NT2/D1 (cell line): ENCODE data around the gene KCNE1.

ENCODE experiments used
- DNase-seq: peaks from one replicate; pipeline ENCODE4 v3.0.0-alpha.2; 2011; ENCODE audit warnings: low read depth, low spot score
- H3K27me3 ChIP-seq: 2 replicates; pipeline ENCODE4 v1.6.0; 2011; ENCODE audit warnings: mild to moderate bottlenecking; ENCODE audit not compliant: insufficient read length, insufficient read depth
- H3K36me3 ChIP-seq: 2 replicates; pipeline ENCODE4 v1.6.1; 2011; ENCODE audit warnings: mild to moderate bottlenecking, low read length, mixed read lengths; ENCODE audit not compliant: insufficient read depth, insufficient read length
- H3K4me1 ChIP-seq: 2 replicates; pipeline ENCODE4 v1.5.1; 2011; ENCODE audit not compliant: insufficient read depth, insufficient read length
- H3K4me3 ChIP-seq: 2 replicates; pipeline ENCODE4 v1.5.1; 2011; ENCODE audit warnings: low read depth; ENCODE audit not compliant: insufficient read length
- H3K9ac ChIP-seq: 2 replicates; pipeline ENCODE4 v1.6.0; 2011; ENCODE audit warnings: low read depth; ENCODE audit not compliant: insufficient read length
- H3K9me3 ChIP-seq: 2 replicates; pipeline ENCODE4 v1.5.1; 2011; ENCODE audit warnings: mild to moderate bottlenecking, low read length; ENCODE audit not compliant: insufficient read depth
- SUZ12 ChIP-seq: IDR thresholded peaks from 2 replicates; pipeline ENCODE4 v1.6.1; 2011; ENCODE audit not compliant: insufficient read length, insufficient read depth; ENCODE audit errors: extremely low read depth
- YY1 ChIP-seq: IDR thresholded peaks from 2 replicates; pipeline ENCODE4 v1.6.1; 2011; ENCODE audit not compliant: insufficient read length, insufficient read depth
- ZNF274 ChIP-seq: IDR thresholded peaks from 2 replicates; pipeline ENCODE4 v1.6.1; 2011; ENCODE audit warnings: mild to moderate bottlenecking, low read depth, low read length

KCNE1 gene

DNA sequence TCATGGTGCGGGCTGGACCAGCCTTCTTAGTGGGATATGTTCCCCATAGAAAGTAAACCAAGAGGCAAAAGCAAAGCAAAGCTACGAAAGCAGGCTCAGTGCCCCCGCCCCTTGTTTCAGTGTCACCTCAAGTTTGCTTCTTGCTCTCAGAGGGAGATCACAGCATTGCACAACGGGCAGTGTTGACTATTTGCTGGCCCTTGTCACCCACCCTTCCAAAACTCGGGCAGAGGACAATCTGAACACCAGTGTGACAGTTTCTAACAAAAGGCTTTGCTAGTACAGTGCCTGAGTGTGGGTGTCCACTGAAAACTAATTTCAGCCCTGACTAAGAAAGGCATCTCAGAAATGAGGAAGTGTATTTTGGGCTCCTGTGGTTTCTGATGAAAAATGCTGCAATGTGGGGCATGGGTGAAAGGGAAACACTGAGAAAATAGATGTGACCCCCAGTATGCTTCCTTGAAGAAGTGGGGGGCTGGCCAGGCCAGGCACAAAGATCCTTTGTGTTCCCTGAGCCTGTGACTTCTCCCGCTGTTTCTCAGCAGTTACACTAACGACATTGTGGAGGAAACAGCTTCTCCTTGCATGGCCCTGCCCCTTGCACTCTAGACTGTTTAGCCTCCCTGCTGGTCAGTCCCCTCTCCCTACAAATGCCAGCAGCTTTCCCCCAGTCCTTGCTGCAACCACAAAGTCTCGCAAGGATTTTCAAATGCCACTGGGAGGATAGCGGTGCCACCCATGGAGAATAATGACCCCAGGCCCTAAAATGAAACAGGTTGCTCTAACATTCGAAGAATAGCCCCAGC lies 33.3 kb upstream of the KCNE1 start:
- peaks cover 8% of the 10 kb centered on the region for H3K4me1 ChIP-seq

GRCh38 chr21:34544032-34544496 lies 32.1 kb upstream of the KCNE1 start:
- Histone ChIP-seq H3K27me3 (no peaks in the 10 kb centered on the region), H3K36me3 (no peaks in the 10 kb centered on the region), H3K9me3 (peaks cover 8% of the 10 kb centered on the region; the same call in 1 of the 2 replicates), H3K4me1 (peaks cover 8% of the 10 kb centered on the region), H3K9ac (no peak overlapping the region), H3K4me3 (no peak overlapping the region)
- DNase-seq = peak; percentile 88
- TF ChIP-seq ZNF274 (no peak), SUZ12 (no peak), YY1 (no peak)

More for the DNA sequence above, 33.3 kb upstream of the KCNE1 start:
- H3K27me3 ChIP-seq = no peaks in the 10 kb centered on the region
- H3K9me3 ChIP-seq = peaks cover 8% of the 10 kb centered on the region; the same call in 1 of the 2 replicates
- H3K9ac ChIP-seq = peak overlapping the region; percentile 6
- DNase-seq = peak; percentile 55
- no peaks in the 10 kb centered on the region for H3K36me3 ChIP-seq
- H3K4me3 ChIP-seq = no peak overlapping the region
- TF ChIP-seq YY1 (peak; percentile 14), SUZ12 (no peak)

DNA sequence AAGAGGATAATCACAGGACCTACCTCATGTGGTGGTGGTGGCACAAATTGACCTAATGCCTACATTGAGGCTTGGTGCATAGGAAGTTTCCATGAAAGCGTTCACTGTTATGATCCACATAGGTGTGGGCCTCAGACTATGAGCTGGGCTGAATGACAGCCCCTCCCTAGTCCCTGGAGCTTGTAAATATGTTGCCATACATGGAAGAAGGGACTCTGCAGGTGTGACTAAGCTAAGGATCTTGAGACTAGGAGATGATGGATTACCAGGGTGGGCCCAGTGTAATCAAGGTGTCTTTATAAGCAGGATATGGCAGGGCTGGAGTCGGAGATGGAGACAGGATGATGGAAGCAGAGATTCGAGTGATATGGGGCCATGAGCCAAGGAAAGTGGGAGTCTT lies 31.0 kb upstream of the KCNE1 start:
- DNase-seq = no peak
- Histone ChIP-seq H3K9me3 (peaks cover 8% of the 10 kb centered on the region; the same call in 1 of the 2 replicates), H3K4me1 (peaks cover 8% of the 10 kb centered on the region), H3K36me3 (no peaks in the 10 kb centered on the region), H3K27me3 (no peaks in the 10 kb centered on the region), H3K4me3 (no peak overlapping the region), H3K9ac (no peak overlapping the region)
- TF ChIP-seq ZNF274 (no peak), SUZ12 (no peak), YY1 (no peak)

DNA sequence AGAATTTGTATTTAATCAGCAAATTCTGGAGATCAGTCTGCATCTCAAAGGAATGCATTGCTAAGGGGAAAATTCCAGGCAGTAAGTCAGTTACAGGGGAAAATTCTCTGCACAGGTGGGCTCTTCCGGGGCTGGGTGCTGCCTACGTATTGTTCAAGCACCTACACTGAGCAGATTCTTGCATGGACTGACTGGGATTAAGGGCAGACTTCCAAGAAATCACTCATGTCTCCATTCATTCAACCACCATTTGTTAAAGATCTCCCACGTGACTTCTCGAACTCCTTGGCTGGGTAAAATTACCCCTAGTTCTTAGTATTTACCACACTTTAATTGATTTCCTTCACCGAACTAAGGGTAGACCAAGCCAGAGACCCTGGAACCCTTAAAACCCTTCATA lies 28.2 kb upstream of the KCNE1 start:
- Histone ChIP-seq H3K4me1 (peaks cover 6% of the 10 kb centered on the region), H3K9ac (no peak overlapping the region), H3K36me3 (no peaks in the 10 kb centered on the region), H3K27me3 (no peaks in the 10 kb centered on the region), H3K9me3 (peaks cover 8% of the 10 kb centered on the region; the same call in 1 of the 2 replicates), H3K4me3 (no peak overlapping the region)
- DNase-seq = no peak
- TF ChIP-seq SUZ12 (no peak), ZNF274 (no peak), YY1 (no peak)

- H3K4me3 ChIP-seq = no peak overlapping the region
- DNase-seq = no peak
Measured at GRCh38 chr21:34537838-34538237, 25.8 kb upstream of the KCNE1 start.

GRCh38 chr21:34536820-34537219 lies 24.8 kb upstream of the KCNE1 start:
- no peak for TF ChIP-seq SUZ12
- no peak for TF ChIP-seq YY1
- TF ChIP-seq ZNF274 = no peak
- Histone ChIP-seq H3K4me1 (no peaks in the 10 kb centered on the region), H3K36me3 (no peaks in the 10 kb centered on the region), H3K27me3 (no peaks in the 10 kb centered on the region), H3K9me3 (no peaks in the 10 kb centered on the region), H3K4me3 (no peak overlapping the region), H3K9ac (no peak overlapping the region)
- no peak for DNase-seq

More at GRCh38 chr21:34537838-34538237, 25.8 kb upstream of the KCNE1 start:
- H3K4me1 ChIP-seq = no peaks in the 10 kb centered on the region
- H3K9me3 ChIP-seq = no peaks in the 10 kb centered on the region
- no peaks in the 10 kb centered on the region for H3K36me3 ChIP-seq
- H3K27me3 ChIP-seq = no peaks in the 10 kb centered on the region
- H3K9ac ChIP-seq = no peak overlapping the region
- TF ChIP-seq ZNF274 (no peak), YY1 (no peak), SUZ12 (no peak)

- DNase-seq = no peak
- TF ChIP-seq SUZ12 = no peak
- TF ChIP-seq YY1 = no peak
- TF ChIP-seq ZNF274 = no peak
- H3K4me1 ChIP-seq = no peaks in the 10 kb centered on the region
- H3K9ac ChIP-seq = no peak overlapping the region
- no peaks in the 10 kb centered on the region for H3K27me3 ChIP-seq
- no peak overlapping the region for H3K4me3 ChIP-seq
- no peaks in the 10 kb centered on the region for H3K9me3 ChIP-seq
- no peaks in the 10 kb centered on the region for H3K36me3 ChIP-seq
Measured at GRCh38 chr21:34536311-34536710, 24.3 kb upstream of the KCNE1 start.
